HepG2 (cell line): ENCODE results near the gene BAG5. TPM values are rescaled to one million over a fixed set of nuclear protein-coding genes. Genes with fewer than 3 reads are reported as not detected.

Experiments
- ATAC-seq: fragments of 200-7000 bp; cut with Tn5 transposase; 3 replicates; pipeline ENCODE4 v1.9.1; 2020; ENCODE audit warnings: mild to moderate bottlenecking, moderate library complexity
- BruUV-seq: library from RNA; stranded (reverse); fragments of 400-500 nt; replicated peaks from 2 replicates; lab custom pipeline; 2021; lab: Mats Ljungman, UMichigan
- CTCF ChIA-PET: fragments of 300-600 bp; formaldehyde crosslinking; extraction: SDS; loops from one replicate; lab custom pipeline; 2021; ENCODE audit warnings: low total read pairs, inconsistent platforms, low intra/inter-chr PET ratio; lab: Yijun Ruan, JAX
- POLR2A ChIA-PET: fragments of 350-600 bp; sonication (Branson Sonifier 250); formaldehyde crosslinking; loops from one replicate; lab custom pipeline; 2020; ENCODE audit warnings: antibody characterized with exemption, inconsistent platforms; lab: Yijun Ruan, JAX
- DNase-seq: peaks from one replicate; pipeline ENCODE4 v3.0.0-alpha.2; 2015; ENCODE audit warnings: low spot score
- FAIRE-seq: peaks from 3 replicates; lab custom pipeline; 2011; peaks lifted over from hg19 to GRCh38; lab: Jason Lieb, UNC
- H2AFZ ChIP-seq: one replicate; pipeline ENCODE4 v1.6.1; 2011; ENCODE audit warnings: low read length, inconsistent platforms
- H3K27ac ChIP-seq: fragments of 300-600 bp; 3 replicates; pipeline ENCODE4 v1.8.0; 2011; ENCODE audit warnings: mixed run types, mild to moderate bottlenecking, mixed read lengths, low read length, inconsistent platforms; ENCODE audit not compliant: insufficient read depth; ENCODE audit errors: extremely low read length
- H3K27me3 ChIP-seq, 2 experiments: fragments of 200-600 bp in 1 of 2; 2 replicates in 1 of 2; 3 replicates in 1 of 2; pipeline versions ENCODE4 v1.6.0 to v1.8.0; 2011; ENCODE audit warnings: low read length in 2 of 2, mild to moderate bottlenecking in 2 of 2, moderate library complexity in 2 of 2, inconsistent platforms in 1 of 2; ENCODE audit not compliant: insufficient read depth in 2 of 2, control insufficient read depth in 1 of 2
- H3K36me3 ChIP-seq, 2 experiments: fragments of 200-600 bp in 1 of 2; replicated peaks in 1 of 2; 2 replicates in 1 of 2; 3 replicates in 1 of 2; pipeline versions ENCODE4 v1.5.1 to v1.8.0; 2011; ENCODE audit warnings: low read length in 2 of 2, inconsistent platforms in 1 of 2; ENCODE audit not compliant: insufficient read depth in 2 of 2, control insufficient read depth in 1 of 2
- H3K4me1 ChIP-seq: 2 replicates; pipeline ENCODE4 v1.5.1; 2012; ENCODE audit warnings: low read length, inconsistent platforms; ENCODE audit not compliant: insufficient read depth
- H3K4me2 ChIP-seq: 2 replicates; pipeline ENCODE4 v1.6.0; 2011; ENCODE audit warnings: low read depth, low read length, inconsistent platforms
- H3K4me3 ChIP-seq, 3 experiments: fragments of 200-600 bp in 1 of 3; sonication (generic), shearing (Covaris generic) in 1 of 3; replicated peaks in 1 of 3; 2 replicates each; pipeline ENCODE4 v1.5.1; 2011 to 2016; ENCODE audit warnings: low read length in 3 of 3, inconsistent platforms in 2 of 3, low read depth in 2 of 3, mild to moderate bottlenecking in 2 of 3, control low read depth in 1 of 3, mixed read lengths in 1 of 3; ENCODE audit not compliant: insufficient read depth in 1 of 3
- H3K79me2 ChIP-seq: one replicate; pipeline ENCODE4 v1.6.1; 2011; ENCODE audit warnings: low read length, inconsistent platforms; ENCODE audit not compliant: insufficient read depth
- H3K9ac ChIP-seq: 2 replicates; pipeline ENCODE4 v1.6.0; 2011; ENCODE audit warnings: mild to moderate bottlenecking, low read depth, low read length, inconsistent platforms; ENCODE audit not compliant: insufficient read depth
- H3K9me3 ChIP-seq: 2 replicates; pipeline ENCODE4 v1.5.1; 2012; ENCODE audit warnings: mild to moderate bottlenecking, low read length
- H4K20me1 ChIP-seq: 2 replicates; pipeline ENCODE4 v1.6.0; 2011; ENCODE audit warnings: inconsistent platforms, mild to moderate bottlenecking, low read length, moderate library complexity; ENCODE audit not compliant: insufficient read depth
- ELF4 ChIP-seq: sonication (generic); formaldehyde crosslinking; IDR thresholded peaks from 2 replicates; pipeline ENCODE4 v1.5.0; 2020; ENCODE audit warnings: missing genetic modification reagents, mild to moderate bottlenecking, moderate library complexity, borderline replicate concordance
- ETV5 ChIP-seq: IDR thresholded peaks from 2 replicates; pipeline ENCODE4 v1.6.1; 2018; ENCODE audit warnings: missing biosample characterization, missing genetic modification reagents, inconsistent platforms, borderline replicate concordance
- LCORL ChIP-seq, 2 experiments: fragments of 450-650 bp in 1 of 2; sonication (generic) in 1 of 2; formaldehyde crosslinking in 1 of 2; IDR thresholded peaks; 2 replicates each; pipeline versions ENCODE4 v1.5.0 to v1.6.1; 2017 to 2020; ENCODE audit warnings: antibody characterized with exemption in 1 of 2, missing genetic modification reagents in 1 of 2
- ZNF34 ChIP-seq: sonication (generic); formaldehyde crosslinking; IDR thresholded peaks from 2 replicates; pipeline ENCODE4 v1.4.0; 2020; ENCODE audit warnings: mild to moderate bottlenecking, missing genetic modification reagents, borderline replicate concordance
- ZNF468 ChIP-seq: sonication (generic); formaldehyde crosslinking; IDR thresholded peaks from 2 replicates; pipeline ENCODE4 v1.8.0; 2022; ENCODE audit warnings: mild to moderate bottlenecking, moderate library complexity, missing genetic modification reagents
- ZNF546 ChIP-seq: sonication (generic); formaldehyde crosslinking; conservative IDR thresholded peaks from 2 replicates; pipeline ENCODE4 v1.8.1; 2023; ENCODE audit warnings: mild to moderate bottlenecking, missing genetic modification reagents
- ZNF674 ChIP-seq: sonication (generic); formaldehyde crosslinking; IDR thresholded peaks from 2 replicates; pipeline ENCODE4 v1.5.0; 2020; ENCODE audit warnings: low read depth, mild to moderate bottlenecking, missing genetic modification reagents
- ZNF737 ChIP-seq: sonication (generic); formaldehyde crosslinking; IDR thresholded peaks from 2 replicates; pipeline ENCODE4 v1.5.0; 2020; ENCODE audit warnings: missing genetic modification reagents, mild to moderate bottlenecking, borderline replicate concordance
- ZNF746 ChIP-seq: sonication (generic); formaldehyde crosslinking; IDR thresholded peaks from 2 replicates; pipeline ENCODE4 v1.8.0; 2022; ENCODE audit warnings: mild to moderate bottlenecking, missing genetic modification reagents
- WGBS: methylation state at CpG from one replicate; pipeline ENCODE4 v1.1.6; 2017; ENCODE audit warnings: low lambda C conversion rate; 5-methylcytosine and 5-hydroxymethylcytosine counted together
- in situ Hi-C: cut with HindIII; loops from 2 replicates; pipeline ENCODE4 v1.10.0; 2017; ENCODE audit warnings: low pct_unique_long_range_greater_than_20kb; ENCODE audit not compliant: extremely low pct_ligation_motif_present
- intact Hi-C: fragments of 100-400 bp; cut with micrococcal nuclease; formaldehyde crosslinking; loops from one replicate; pipeline ENCODE4 v1.10.0; 2022; ENCODE audit not compliant: unreplicated experiment
- polyA plus RNA-seq, 8 experiments: library from polyadenylated mRNA; depleted of rRNA in 3 of 8; stranded (reverse) in 7 of 8; unstranded in 1 of 8; fragments of >200 nt; fragmentation: Illumina TruSeq in 4 of 8; extraction: Trizol in 4 of 8; gene quantifications; 2 replicates each; pipeline versions ENCODE4 v1.2.1 to v1.2.3, GENCODE V29; 2011 to 2016; ENCODE audit warnings: low read depth in 4 of 8, missing spikeins in 1 of 8, mixed read lengths in 1 of 8; ENCODE audit not compliant: insufficient read depth in 1 of 8
- total RNA-seq, 5 experiments: library from RNA; depleted of rRNA; stranded (reverse); fragments of >200 nt; fragmentation: Illumina TruSeq; extraction: Trizol; gene quantifications; 2 replicates each; pipeline ENCODE4 v1.2.3, GENCODE V29; 2016; ENCODE audit warnings: low read depth in 1 of 5
- TF ChIP-seq, protein P1 (sequence below): sonication (generic); formaldehyde crosslinking; IDR thresholded peaks from 2 replicates; pipeline ENCODE4 v1.5.0; 2020; ENCODE audit warnings: missing genetic modification reagents
- TF ChIP-seq, protein P2 (sequence below), 2 experiments: fragments of 450-650 bp in 1 of 2; sonication (generic) in 1 of 2; formaldehyde crosslinking in 1 of 2; IDR thresholded peaks; 2 replicates each; pipeline versions ENCODE4 v1.6.1 to v1.8.0; 2016 to 2022; ENCODE audit warnings: antibody characterized with exemption in 1 of 2, mild to moderate bottlenecking in 1 of 2, missing genetic modification reagents in 1 of 2
- TF ChIP-seq, protein P3 (sequence below): sonication (generic); formaldehyde crosslinking; IDR thresholded peaks from 2 replicates; pipeline ENCODE4 v1.8.1; 2023; ENCODE audit warnings: missing genetic modification reagents, inconsistent platforms, borderline replicate concordance

The BAG5 gene
- total and polyA plus RNA-seq, 2 of the 13 experiments (the other 11 are each of a cell fraction or from before 2014, with no cell fraction given) = 3.5 to 21.0 TPM

DNA sequence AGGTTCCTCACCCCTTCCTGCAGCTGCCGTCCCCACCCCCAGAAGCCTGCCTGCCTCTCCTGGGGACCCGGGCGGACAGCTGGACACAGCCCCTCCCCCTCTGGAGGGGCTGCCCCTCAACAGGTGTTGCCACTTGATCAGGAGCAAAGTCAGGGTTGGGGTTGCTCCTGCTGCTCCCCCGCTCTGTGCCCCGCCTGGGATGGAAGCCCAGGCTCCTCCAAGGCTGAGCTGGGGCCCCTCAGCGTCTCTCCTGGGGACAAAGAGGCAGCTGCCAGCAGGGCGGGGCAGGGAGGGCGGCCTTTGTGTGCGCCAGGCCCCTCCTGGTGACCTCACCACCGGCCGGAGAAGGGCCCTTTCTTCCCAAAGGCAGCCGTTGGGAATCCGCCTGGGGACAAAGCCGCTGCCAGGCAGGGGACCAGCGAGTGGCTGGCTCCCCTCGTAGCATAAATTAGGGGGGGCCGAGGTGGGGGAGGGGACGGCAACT is 19.8 kb downstream of the BAG5 start:
- peak overlapping the region; percentile 37 for H3K9ac ChIP-seq
- H3K79me2 ChIP-seq = no peaks in the 10 kb centered on the region
- H2AFZ ChIP-seq = no peak overlapping the region
- WGBS = 21% methylated on average over 7 of the region's 18 CpGs
- H3K9me3 ChIP-seq = no peaks in the 10 kb centered on the region
- FAIRE-seq = no peak
- H4K20me1 ChIP-seq = no peaks in the 10 kb centered on the region
- ChIA-PET CTCF (interaction anchor here (1.0 to 1.4 kb wide), 2 partner anchors 24 to 43 kb away, joined by 3 read pairs; no protein-coding TSS in a partner anchor), POLR2A (interaction anchor here (1.6 to 6.9 kb wide), 2 partner anchors 14 to 19 kb away, joined by 3 to 37 read pairs; partner anchors contain the start of gene TRMT61A)
- H3K27ac ChIP-seq = no peak overlapping the region
- no TSS peak for BruUV-seq
- in situ Hi-C loops (no loop called here), intact Hi-C loops (loop anchor here (2.0 kb wide), 1 partner anchor 18 kb away; no protein-coding TSS in a partner anchor)
- ATAC-seq = peak; percentile 12; the same call in 2 of the 3 replicates
- H3K4me2 ChIP-seq = peak overlapping the region; percentile 58
- peaks cover 2 to 19% of the 10 kb centered on the region in 2 experiments; a peak in 2 of 5 replicates for H3K27me3 ChIP-seq
- H3K36me3 ChIP-seq = no peaks in the 10 kb centered on the region
- DNase-seq = no peak
- H3K4me3 ChIP-seq = peak overlapping the region; percentile 7 to 49 (median 31); a peak in 5 of 6 replicates
- peaks cover 45% of the 10 kb centered on the region for H3K4me1 ChIP-seq
- TF ChIP-seq ZNF34 (CRISPR knock-in tag) (no peak), ZNF737 (CRISPR knock-in tag) (no peak), ELF4 (no peak), ZNF674 (CRISPR knock-in tag) (no peak), LCORL (IDR thresholded peaks at IDR 0.05) (no peak), LCORL (CRISPR knock-in tag; IDR thresholded peaks at IDR 0.05) (no peak), ZNF546 (no peak), ZNF468 (CRISPR knock-in tag) (no peak), ETV5 (CRISPR knock-in tag) (no peak), ZNF746 (CRISPR knock-in tag) (no peak)
- TF ChIP-seq, protein P1, sequence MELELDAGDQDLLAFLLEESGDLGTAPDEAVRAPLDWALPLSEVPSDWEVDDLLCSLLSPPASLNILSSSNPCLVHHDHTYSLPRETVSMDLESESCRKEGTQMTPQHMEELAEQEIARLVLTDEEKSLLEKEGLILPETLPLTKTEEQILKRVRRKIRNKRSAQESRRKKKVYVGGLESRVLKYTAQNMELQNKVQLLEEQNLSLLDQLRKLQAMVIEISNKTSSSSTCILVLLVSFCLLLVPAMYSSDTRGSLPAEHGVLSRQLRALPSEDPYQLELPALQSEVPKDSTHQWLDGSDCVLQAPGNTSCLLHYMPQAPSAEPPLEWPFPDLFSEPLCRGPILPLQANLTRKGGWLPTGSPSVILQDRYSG (CRISPR knock-in tag) = no peak
- TF ChIP-seq, protein P2, sequence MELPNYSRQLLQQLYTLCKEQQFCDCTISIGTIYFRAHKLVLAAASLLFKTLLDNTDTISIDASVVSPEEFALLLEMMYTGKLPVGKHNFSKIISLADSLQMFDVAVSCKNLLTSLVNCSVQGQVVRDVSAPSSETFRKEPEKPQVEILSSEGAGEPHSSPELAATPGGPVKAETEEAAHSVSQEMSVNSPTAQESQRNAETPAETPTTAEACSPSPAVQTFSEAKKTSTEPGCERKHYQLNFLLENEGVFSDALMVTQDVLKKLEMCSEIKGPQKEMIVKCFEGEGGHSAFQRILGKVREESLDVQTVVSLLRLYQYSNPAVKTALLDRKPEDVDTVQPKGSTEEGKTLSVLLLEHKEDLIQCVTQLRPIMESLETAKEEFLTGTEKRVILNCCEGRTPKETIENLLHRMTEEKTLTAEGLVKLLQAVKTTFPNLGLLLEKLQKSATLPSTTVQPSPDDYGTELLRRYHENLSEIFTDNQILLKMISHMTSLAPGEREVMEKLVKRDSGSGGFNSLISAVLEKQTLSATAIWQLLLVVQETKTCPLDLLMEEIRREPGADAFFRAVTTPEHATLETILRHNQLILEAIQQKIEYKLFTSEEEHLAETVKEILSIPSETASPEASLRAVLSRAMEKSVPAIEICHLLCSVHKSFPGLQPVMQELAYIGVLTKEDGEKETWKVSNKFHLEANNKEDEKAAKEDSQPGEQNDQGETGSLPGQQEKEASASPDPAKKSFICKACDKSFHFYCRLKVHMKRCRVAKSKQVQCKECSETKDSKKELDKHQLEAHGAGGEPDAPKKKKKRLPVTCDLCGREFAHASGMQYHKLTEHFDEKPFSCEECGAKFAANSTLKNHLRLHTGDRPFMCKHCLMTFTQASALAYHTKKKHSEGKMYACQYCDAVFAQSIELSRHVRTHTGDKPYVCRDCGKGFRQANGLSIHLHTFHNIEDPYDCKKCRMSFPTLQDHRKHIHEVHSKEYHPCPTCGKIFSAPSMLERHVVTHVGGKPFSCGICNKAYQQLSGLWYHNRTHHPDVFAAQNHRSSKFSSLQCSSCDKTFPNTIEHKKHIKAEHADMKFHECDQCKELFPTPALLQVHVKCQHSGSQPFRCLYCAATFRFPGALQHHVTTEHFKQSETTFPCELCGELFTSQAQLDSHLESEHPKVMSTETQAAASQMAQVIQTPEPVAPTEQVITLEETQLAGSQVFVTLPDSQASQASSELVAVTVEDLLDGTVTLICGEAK (IDR thresholded peaks at IDR 0.05) = no peak
- TF ChIP-seq, protein P2 (CRISPR knock-in tag; IDR thresholded peaks at IDR 0.05) = no peak
- TF ChIP-seq, protein P3, sequence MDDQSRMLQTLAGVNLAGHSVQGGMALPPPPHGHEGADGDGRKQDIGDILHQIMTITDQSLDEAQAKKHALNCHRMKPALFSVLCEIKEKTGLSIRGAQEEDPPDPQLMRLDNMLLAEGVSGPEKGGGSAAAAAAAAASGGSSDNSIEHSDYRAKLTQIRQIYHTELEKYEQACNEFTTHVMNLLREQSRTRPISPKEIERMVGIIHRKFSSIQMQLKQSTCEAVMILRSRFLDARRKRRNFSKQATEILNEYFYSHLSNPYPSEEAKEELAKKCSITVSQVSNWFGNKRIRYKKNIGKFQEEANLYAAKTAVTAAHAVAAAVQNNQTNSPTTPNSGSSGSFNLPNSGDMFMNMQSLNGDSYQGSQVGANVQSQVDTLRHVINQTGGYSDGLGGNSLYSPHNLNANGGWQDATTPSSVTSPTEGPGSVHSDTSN (CRISPR knock-in tag) = no peak
